Mucosa of descending colon (tissue), 3 donors: ENCODE results near the gene NPBWR2. TPM values are rescaled to one million over a fixed set of nuclear protein-coding genes. Genes with fewer than 3 reads are reported as not detected.

ENCODE experiments used
- ATAC-seq: fragments of 200-7000 bp; cut with Tn5 transposase; one replicate; pipeline ENCODE4 v1.9.1; 2020; ENCODE audit warnings: mild to moderate bottlenecking, moderate library complexity
- DNase-seq, 3 donors: peaks; one replicate each; pipeline ENCODE4 v3.0.0-alpha.2; 2020
- H3K36me3 ChIP-seq: fragments of 200-600 bp; one replicate; pipeline ENCODE4 v1.8.0; 2021; ENCODE audit warnings: low read depth, mild to moderate bottlenecking
- H3K4me1 ChIP-seq: fragments of 200-600 bp; one replicate; pipeline ENCODE4 v1.8.0; 2021; ENCODE audit warnings: low read depth, mild to moderate bottlenecking
- H3K4me3 ChIP-seq: fragments of 200-600 bp; one replicate; pipeline ENCODE4 v1.8.0; 2021; ENCODE audit warnings: mild to moderate bottlenecking
- H3K9me3 ChIP-seq: fragments of 200-600 bp; one replicate; pipeline ENCODE4 v1.8.0; 2021; ENCODE audit warnings: mild to moderate bottlenecking
- intact Hi-C, 2 donors: fragments of 100-400 bp; cut with DNase I in 1 of 2; cut with micrococcal nuclease in 1 of 2; formaldehyde crosslinking; loops; one replicate each; pipeline versions ENCODE4 v1.11.0 to v1.11.1; 2022; cut with DNase I, micrococcal nuclease
- total RNA-seq, 3 donors: library from RNA; stranded (reverse); fragmentation: NEBNext Ultra II Directional in 2 of 3; extraction: Animal tissue kit (Norgen Biotek cat#: 25700) in 2 of 3; gene quantifications; one replicate each; pipeline versions ENCODE4 v1.2.1 to v1.2.4, GENCODE V29; 2021 to 2023
- TF ChIP-seq, protein P1 (sequence below): fragments of 200-600 bp; IDR thresholded peaks from one replicate; pipeline ENCODE4 v1.8.0; 2022; ENCODE audit warnings: antibody characterized with exemption, mild to moderate bottlenecking
- donor health status: DM: no; HTN: no; CAD: no; lungs with moderate emphysema.
- donor health status: DM: no; HTN: no; CAD: no.
- donor health status: DM: no; HTN: yes; CAD: no.

NPBWR2 gene
- total RNA-seq, 3 donors from 2014 or later, result not detected

GRCh38 chr20:64145458-64146300 lies 38.3 kb upstream of the NPBWR2 start:
- no peak for DNase-seq
- no peak for ATAC-seq
- no peaks in the 10 kb centered on the region for H3K36me3 ChIP-seq
- no peaks in the 10 kb centered on the region for H3K4me1 ChIP-seq
- intact Hi-C loops, result no loop called here
- peaks cover 9% of the 10 kb centered on the region for H3K9me3 ChIP-seq
- TF ChIP-seq, protein P1, sequence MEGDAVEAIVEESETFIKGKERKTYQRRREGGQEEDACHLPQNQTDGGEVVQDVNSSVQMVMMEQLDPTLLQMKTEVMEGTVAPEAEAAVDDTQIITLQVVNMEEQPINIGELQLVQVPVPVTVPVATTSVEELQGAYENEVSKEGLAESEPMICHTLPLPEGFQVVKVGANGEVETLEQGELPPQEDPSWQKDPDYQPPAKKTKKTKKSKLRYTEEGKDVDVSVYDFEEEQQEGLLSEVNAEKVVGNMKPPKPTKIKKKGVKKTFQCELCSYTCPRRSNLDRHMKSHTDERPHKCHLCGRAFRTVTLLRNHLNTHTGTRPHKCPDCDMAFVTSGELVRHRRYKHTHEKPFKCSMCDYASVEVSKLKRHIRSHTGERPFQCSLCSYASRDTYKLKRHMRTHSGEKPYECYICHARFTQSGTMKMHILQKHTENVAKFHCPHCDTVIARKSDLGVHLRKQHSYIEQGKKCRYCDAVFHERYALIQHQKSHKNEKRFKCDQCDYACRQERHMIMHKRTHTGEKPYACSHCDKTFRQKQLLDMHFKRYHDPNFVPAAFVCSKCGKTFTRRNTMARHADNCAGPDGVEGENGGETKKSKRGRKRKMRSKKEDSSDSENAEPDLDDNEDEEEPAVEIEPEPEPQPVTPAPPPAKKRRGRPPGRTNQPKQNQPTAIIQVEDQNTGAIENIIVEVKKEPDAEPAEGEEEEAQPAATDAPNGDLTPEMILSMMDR, result no peak
- H3K4me3 ChIP-seq, result no peak overlapping the region

- intact Hi-C loops, result no loop called here
- no peaks in the 10 kb centered on the region for H3K36me3 ChIP-seq
- ATAC-seq, result no peak
- TF ChIP-seq, protein P1, result no peak
- H3K9me3 ChIP-seq, result peaks cover 9% of the 10 kb centered on the region
- no peak for DNase-seq
- no peaks in the 10 kb centered on the region for H3K4me1 ChIP-seq
- H3K4me3 ChIP-seq, result no peak overlapping the region
Measured at GRCh38 chr20:64144144-64144912, 37.0 kb upstream of the NPBWR2 start.

GRCh38 chr20:64143018-64143801 lies 35.8 kb upstream of the NPBWR2 start:
- Histone ChIP-seq H3K4me1 (no peaks in the 10 kb centered on the region), H3K4me3 (no peak overlapping the region), H3K36me3 (no peaks in the 10 kb centered on the region), H3K9me3 (peaks cover 9% of the 10 kb centered on the region)
- DNase-seq (no peak), ATAC-seq (no peak)
- intact Hi-C loops, result no loop called here
- TF ChIP-seq, protein P1, result no peak

DNA sequence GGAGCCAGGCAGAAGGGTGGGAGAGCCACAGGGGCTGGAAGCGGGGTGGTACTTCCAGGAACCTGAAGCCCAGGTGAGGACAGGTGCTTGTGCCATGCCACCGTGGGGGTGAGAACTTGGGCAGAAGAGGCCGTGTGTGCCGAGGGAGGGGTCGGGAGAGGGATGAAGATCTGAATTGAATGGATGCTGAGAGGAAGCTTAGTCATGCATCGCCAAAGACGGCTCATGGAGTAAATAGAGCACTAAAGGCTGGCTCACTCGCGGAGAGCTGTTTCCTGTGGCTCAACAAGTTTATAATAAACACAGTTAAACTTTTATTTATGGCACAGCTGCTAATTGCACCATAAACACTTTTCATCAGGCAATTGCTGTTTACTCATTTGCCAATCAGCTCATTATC lies 35.2 kb upstream of the NPBWR2 start:
- Histone ChIP-seq H3K36me3 (no peaks in the 10 kb centered on the region), H3K9me3 (peaks cover 9% of the 10 kb centered on the region), H3K4me3 (no peak overlapping the region), H3K4me1 (no peaks in the 10 kb centered on the region)
- DNase-seq (no peak), ATAC-seq (no peak)
- intact Hi-C loops, result no loop called here
- TF ChIP-seq, protein P1, result no peak

GRCh38 chr20:64140956-64141355 lies 33.6 kb upstream of the NPBWR2 start:
- intact Hi-C loops, result no loop called here
- Histone ChIP-seq H3K4me1 (no peaks in the 10 kb centered on the region), H3K36me3 (no peaks in the 10 kb centered on the region), H3K4me3 (no peak overlapping the region), H3K9me3 (peaks cover 9% of the 10 kb centered on the region)
- no peak for ATAC-seq
- TF ChIP-seq, protein P1, result no peak
- DNase-seq, result no peak
